HEK293T (cell line): ENCODE measurements around the gene RCN2.

Experiments
- BHLHE40 ChIP-seq: fragments of 450-650 bp; IDR thresholded peaks from 2 replicates; pipeline ENCODE4 v1.6.1; 2016; ENCODE audit warnings: mild to moderate bottlenecking, moderate library complexity, borderline replicate concordance
- ELF4 ChIP-seq: fragments of 450-650 bp; IDR thresholded peaks from 2 replicates; pipeline ENCODE4 v1.6.1; 2017; ENCODE audit warnings: antibody characterized with exemption
- FOXA1 ChIP-seq: fragments of 450-650 bp; IDR thresholded peaks from 2 replicates; pipeline ENCODE4 v1.6.1; 2016; ENCODE audit warnings: mild to moderate bottlenecking
- FOXK2 ChIP-seq: fragments of 450-650 bp; IDR thresholded peaks from 2 replicates; pipeline ENCODE4 v1.6.1; 2016; ENCODE audit warnings: mild to moderate bottlenecking
- FOXM1 ChIP-seq: fragments of 450-650 bp; IDR thresholded peaks from 2 replicates; pipeline ENCODE4 v1.6.1; 2017; ENCODE audit warnings: mild to moderate bottlenecking, borderline replicate concordance
- L3MBTL2 ChIP-seq: fragments of 450-650 bp; conservative IDR thresholded peaks from 2 replicates; pipeline ENCODE4 v1.6.1; 2016; ENCODE audit warnings: mild to moderate bottlenecking
- NFRKB ChIP-seq: fragments of 450-650 bp; IDR thresholded peaks from 2 replicates; pipeline ENCODE4 v1.6.1; 2016; ENCODE audit warnings: mild to moderate bottlenecking, moderate library complexity
- SP1 ChIP-seq: fragments of 450-650 bp; IDR thresholded peaks from 2 replicates; pipeline ENCODE4 v1.6.1; 2017
- SUZ12 ChIP-seq: fragments of 450-650 bp; IDR thresholded peaks from 2 replicates; pipeline ENCODE4 v1.6.1; 2016; ENCODE audit warnings: mild to moderate bottlenecking

DNA sequence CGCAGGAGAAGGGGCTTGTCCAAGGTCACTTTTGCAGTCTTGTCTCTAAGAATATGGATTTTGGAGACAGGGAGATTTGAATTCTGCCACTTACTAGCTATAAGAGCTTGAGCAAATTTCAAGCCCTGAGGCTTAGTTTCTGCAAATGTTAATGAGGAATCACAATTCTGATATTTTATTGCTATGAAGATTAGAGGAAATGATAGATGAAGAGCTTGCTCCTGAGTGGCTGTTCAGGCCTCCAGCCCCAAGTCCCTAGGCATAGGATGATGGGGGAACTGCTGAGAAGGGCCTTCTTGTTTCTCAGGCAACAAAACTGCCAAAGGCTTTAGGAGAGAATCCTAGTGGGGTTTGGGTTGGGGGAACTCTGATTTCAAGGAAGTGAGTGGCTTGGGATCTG is 44.6 kb downstream of the RCN2 start:
- TF ChIP-seq FOXM1 (no peak), SP1 (no peak), BHLHE40 (no peak), FOXA1 (no peak), ELF4 (no peak), NFRKB (no peak), L3MBTL2 (no peak), SUZ12 (no peak), FOXK2 (no peak)
